IPS-11a (cell line): ENCODE data around the gene NAPG.
"Not testable (repeated sequence)": the region's sequence is repeated elsewhere in the genome, so short reads cannot be mapped to it uniquely, and the experiment has no call there.

Experiments used
- H3K4me3 ChIP-seq: one replicate; pipeline ENCODE4 v1.5.1; 2013; ENCODE audit warnings: low read depth, low read length, control low read depth

Gene NAPG

DNA sequence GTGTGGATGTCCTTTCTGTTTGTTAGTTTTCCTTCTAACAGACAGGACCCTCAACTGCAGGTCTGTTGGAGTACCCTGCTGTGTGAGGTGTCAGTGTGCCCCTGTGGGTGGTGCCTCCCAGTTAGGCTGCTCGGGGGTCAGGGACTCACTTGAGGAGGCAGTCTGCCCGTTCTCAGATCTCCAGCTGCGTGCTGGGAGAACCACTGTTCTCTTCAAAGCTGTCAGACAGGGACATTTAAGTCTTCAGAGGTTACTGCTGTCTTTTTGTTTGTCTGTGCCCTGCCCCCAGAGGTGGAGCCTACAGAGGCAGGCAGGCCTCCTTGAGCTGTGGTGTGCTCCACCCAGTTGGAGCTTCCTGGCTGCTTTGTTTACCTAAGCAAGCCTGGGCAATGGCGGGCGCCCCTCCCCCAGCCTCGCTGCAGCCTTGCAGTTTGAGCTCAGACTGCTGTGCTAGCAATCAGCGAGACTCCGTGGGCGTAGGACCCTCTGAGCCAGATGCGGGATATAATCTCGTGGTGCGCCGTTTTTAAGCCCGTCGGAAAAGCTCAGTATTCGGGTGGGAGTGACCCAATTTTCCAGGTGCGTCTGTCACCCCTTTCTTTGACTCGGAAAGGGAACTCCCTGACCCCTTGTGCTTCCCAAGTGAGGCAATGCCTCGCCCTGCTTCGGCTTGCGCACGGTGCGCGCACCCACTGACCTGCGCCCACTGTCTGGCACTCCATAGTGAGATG is 52.2 kb downstream of the NAPG start:
- not testable (repeated sequence) for H3K4me3 ChIP-seq

GRCh38 chr18:10578573-10578899 is 52.7 kb downstream of the NAPG start:
- H3K4me3 ChIP-seq: not testable (repeated sequence)

GRCh38 chr18:10579079-10579867 is 53.4 kb downstream of the NAPG start:
- no peak overlapping the region for H3K4me3 ChIP-seq

DNA sequence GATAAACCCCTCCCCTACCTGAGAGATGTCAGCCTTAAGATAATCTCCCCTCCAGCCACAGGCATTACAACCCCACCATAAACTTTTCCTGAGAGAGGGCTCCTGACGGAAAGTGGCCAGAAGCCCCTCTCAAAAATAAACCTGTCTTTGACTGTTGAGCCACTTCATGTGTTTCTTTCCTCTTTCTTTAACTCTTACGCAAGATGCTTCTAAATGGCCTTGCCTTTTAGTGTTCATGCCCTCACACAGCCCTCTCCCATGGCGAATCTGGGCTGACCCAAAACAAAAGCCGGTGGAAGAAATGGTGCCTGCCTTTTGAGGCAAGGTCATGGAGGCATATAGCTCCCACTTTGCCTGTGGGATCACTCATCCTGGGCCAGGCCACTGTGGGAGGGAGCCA is 54.4 kb downstream of the NAPG start:
- no peak overlapping the region for H3K4me3 ChIP-seq

GRCh38 chr18:10585260-10585659 is 59.4 kb downstream of the NAPG start:
- H3K4me3 ChIP-seq: no peak overlapping the region

GRCh38 chr18:10588975-10589374 is 63.1 kb downstream of the NAPG start:
- no peak overlapping the region for H3K4me3 ChIP-seq

DNA sequence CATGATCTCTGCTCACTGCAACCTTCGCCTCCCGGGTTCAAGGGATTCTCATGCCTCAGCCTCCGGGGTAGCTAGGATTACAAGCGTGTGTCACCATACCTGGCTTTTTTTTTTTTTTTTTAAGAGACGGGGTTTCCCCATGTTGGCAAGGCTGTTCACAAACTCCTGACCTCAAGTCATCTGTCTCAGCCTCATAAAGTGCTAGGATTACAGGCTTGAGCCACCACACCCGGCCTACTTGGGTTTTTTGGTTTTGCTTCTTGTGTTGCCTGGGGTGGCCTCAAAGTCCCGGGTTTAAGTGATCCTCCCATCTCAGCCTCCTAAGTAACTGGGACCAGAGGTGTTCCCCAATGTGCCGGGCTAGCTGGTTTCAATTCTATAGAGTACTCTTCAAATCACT is 64.6 kb downstream of the NAPG start:
- no peak overlapping the region for H3K4me3 ChIP-seq

GRCh38 chr18:10591896-10592295 is 66.1 kb downstream of the NAPG start:
- no peak overlapping the region for H3K4me3 ChIP-seq

GRCh38 chr18:10593366-10594022 is 67.7 kb downstream of the NAPG start:
- not testable (repeated sequence) for H3K4me3 ChIP-seq

DNA sequence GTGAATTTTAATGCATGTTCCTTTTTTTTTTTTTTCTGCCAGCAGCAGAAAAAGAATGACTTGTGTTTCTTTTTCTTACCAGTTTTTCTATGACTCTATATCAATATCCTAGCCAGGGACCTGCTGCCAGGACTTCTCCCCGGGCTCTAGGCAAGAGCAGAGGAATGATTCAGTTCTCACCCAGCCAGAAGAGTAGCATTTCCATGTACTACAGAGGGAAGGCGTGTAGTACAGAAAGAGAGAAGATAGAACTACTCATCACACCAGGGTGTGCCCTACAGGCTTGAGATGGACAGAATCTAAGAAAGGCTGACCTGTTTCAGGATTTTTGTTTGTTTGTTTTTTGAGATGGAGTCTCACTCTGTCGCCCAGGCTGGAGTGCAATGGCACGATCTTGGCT is 70.1 kb downstream of the NAPG start:
- not testable (repeated sequence) for H3K4me3 ChIP-seq

DNA sequence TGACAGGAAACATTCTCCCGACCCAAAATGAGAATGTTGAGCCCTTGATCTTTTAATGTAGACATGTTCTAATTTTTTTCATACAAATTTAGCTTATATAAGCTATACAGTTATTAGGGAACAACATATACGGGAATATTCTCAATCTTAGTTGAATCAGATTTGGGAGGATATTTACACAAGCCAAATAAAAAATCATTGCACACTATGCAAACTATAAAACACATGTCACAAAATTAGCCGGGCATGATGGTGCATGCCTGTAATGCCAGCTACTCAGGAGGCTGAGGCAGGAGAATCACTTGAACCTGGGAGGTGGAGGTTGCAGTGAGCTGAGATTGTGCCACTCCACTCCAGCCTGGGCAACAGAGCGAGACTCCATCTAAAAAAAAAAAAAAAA is 71.9 kb downstream of the NAPG start:
- H3K4me3 ChIP-seq: not testable (repeated sequence)

DNA sequence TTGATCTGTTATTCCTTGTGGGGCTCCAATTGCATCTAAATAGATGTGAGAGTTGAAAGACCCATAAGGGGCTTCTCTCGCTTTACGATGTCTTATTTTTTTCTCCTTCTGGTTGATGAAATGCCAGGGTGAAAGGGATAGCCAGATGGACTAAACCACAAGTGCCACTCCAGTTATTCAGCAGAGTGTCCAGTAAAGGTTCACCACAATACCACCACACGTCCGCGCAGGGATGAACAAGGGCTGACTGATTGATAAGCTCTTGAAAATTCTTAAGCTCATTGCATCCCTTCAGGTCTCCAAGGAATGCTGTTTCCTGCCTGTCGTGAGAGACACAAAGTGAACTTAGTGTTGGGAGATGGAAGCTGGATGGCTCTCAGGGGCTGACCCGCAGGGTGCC is 74.9 kb downstream of the NAPG start:
- not testable (repeated sequence) for H3K4me3 ChIP-seq
